Suprapubic skin (tissue), 4 donors: ENCODE results near the gene PPIL4. TPM values are rescaled to one million over a fixed set of nuclear protein-coding genes. Genes with fewer than 3 reads are reported as not detected.
"Not testable (repeated sequence)": the region's sequence is repeated elsewhere in the genome, so short reads cannot be mapped to it uniquely, and the experiment has no call there.

Experiments used
- DNase-seq, 2 donors: peaks; one replicate each; pipeline ENCODE4 v3.0.0-alpha.2; 2019; ENCODE audit warnings: low spot score in 2 of 2
- H3K27ac ChIP-seq: fragments of 200-600 bp; sonication (generic); one replicate; pipeline ENCODE4 v1.5.1; 2019
- H3K27me3 ChIP-seq: fragments of 200-600 bp; sonication (generic); one replicate; pipeline ENCODE4 v1.5.1; 2019
- H3K36me3 ChIP-seq: fragments of 200-600 bp; sonication (generic); one replicate; pipeline ENCODE4 v1.5.1; 2019
- H3K4me1 ChIP-seq: fragments of 200-600 bp; sonication (generic); one replicate; pipeline ENCODE4 v1.5.1; 2019
- H3K4me3 ChIP-seq: fragments of 200-600 bp; sonication (generic); one replicate; pipeline ENCODE4 v1.5.1; 2019; ENCODE audit warnings: mild to moderate bottlenecking
- H3K9me3 ChIP-seq: fragments of 200-600 bp; sonication (generic); one replicate; pipeline ENCODE4 v1.5.1; 2019
- EP300 ChIP-seq: sonication (generic); formaldehyde crosslinking; IDR thresholded peaks from one replicate; pipeline ENCODE4 v1.6.1; 2017; ENCODE audit warnings: antibody characterized with exemption
- POLR2A ChIP-seq, 2 donors: fragments of 450-650 bp; IDR thresholded peaks; one replicate each; pipeline ENCODE4 v1.6.1; 2017; ENCODE audit warnings: antibody characterized with exemption in 2 of 2, mild to moderate bottlenecking in 2 of 2, moderate library complexity in 2 of 2
- POLR2AphosphoS5 ChIP-seq, 3 donors: sonication (generic); formaldehyde crosslinking; IDR thresholded peaks; one replicate each; pipeline ENCODE4 v1.6.1; 2017; ENCODE audit warnings: antibody characterized with exemption in 3 of 3
- WGBS: methylation state at CpG from one replicate; pipeline ENCODE4 v1.1.5; 2018; 5-methylcytosine and 5-hydroxymethylcytosine counted together
- total RNA-seq, 4 donors: library from RNA; depleted of rRNA; stranded (reverse); fragments of >200 nt; gene quantifications; one replicate each; pipeline ENCODE4 v1.1.0, GENCODE V29; 2016
- TF ChIP-seq, protein P1 (sequence below), 2 donors: fragments of 200-600 bp in 1 of 2; fragments of 450-650 bp in 1 of 2; sonication (generic) in 1 of 2; IDR thresholded peaks; one replicate each; pipeline ENCODE4 v1.5.1; 2016 to 2019; ENCODE audit warnings: antibody characterized with exemption in 2 of 2, mild to moderate bottlenecking in 1 of 2, moderate library complexity in 1 of 2

Gene PPIL4
- total RNA-seq, 4 donors from 2014 or later = 15.6 to 39.9 (median 19.0) TPM

GRCh38 chr6:149467265-149467664 is 78.6 kb downstream of the PPIL4 start:
- H3K36me3 ChIP-seq = no peaks in the 10 kb centered on the region
- 89% methylated on average over 4 of the region's 4 CpGs for WGBS
- H3K4me1 ChIP-seq = no peaks in the 10 kb centered on the region
- DNase-seq = no peak
- H3K27me3 ChIP-seq = peaks cover 6% of the 10 kb centered on the region
- TF ChIP-seq POLR2A (IDR thresholded peaks at IDR 0.05) (no peak), EP300 (no peak), POLR2AphosphoS5 (IDR thresholded peaks at IDR 0.05) (no peak)
- TF ChIP-seq, protein P1, sequence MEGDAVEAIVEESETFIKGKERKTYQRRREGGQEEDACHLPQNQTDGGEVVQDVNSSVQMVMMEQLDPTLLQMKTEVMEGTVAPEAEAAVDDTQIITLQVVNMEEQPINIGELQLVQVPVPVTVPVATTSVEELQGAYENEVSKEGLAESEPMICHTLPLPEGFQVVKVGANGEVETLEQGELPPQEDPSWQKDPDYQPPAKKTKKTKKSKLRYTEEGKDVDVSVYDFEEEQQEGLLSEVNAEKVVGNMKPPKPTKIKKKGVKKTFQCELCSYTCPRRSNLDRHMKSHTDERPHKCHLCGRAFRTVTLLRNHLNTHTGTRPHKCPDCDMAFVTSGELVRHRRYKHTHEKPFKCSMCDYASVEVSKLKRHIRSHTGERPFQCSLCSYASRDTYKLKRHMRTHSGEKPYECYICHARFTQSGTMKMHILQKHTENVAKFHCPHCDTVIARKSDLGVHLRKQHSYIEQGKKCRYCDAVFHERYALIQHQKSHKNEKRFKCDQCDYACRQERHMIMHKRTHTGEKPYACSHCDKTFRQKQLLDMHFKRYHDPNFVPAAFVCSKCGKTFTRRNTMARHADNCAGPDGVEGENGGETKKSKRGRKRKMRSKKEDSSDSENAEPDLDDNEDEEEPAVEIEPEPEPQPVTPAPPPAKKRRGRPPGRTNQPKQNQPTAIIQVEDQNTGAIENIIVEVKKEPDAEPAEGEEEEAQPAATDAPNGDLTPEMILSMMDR (IDR thresholded peaks at IDR 0.05) = no peak
- H3K9me3 ChIP-seq = no peaks in the 10 kb centered on the region
- no peak overlapping the region for H3K27ac ChIP-seq
- H3K4me3 ChIP-seq = no peak overlapping the region

GRCh38 chr6:149464411-149464810 is 81.4 kb downstream of the PPIL4 start:
- Histone ChIP-seq H3K27me3 (peaks cover 6% of the 10 kb centered on the region), H3K9me3 (no peaks in the 10 kb centered on the region), H3K36me3 (no peaks in the 10 kb centered on the region), H3K27ac (no peak overlapping the region), H3K4me3 (no peak overlapping the region), H3K4me1 (no peaks in the 10 kb centered on the region)
- WGBS = 48% methylated on average over 8 of the region's 8 CpGs
- DNase-seq = no peak
- TF ChIP-seq POLR2AphosphoS5 (IDR thresholded peaks at IDR 0.05) = no peak
- TF ChIP-seq, protein P1 (IDR thresholded peaks at IDR 0.05) = no peak
- TF ChIP-seq EP300 = no peak
- no peak for TF ChIP-seq POLR2A (IDR thresholded peaks at IDR 0.05)

GRCh38 chr6:149463781-149464180 is 82.1 kb downstream of the PPIL4 start:
- no peaks in the 10 kb centered on the region for H3K9me3 ChIP-seq
- no peaks in the 10 kb centered on the region for H3K36me3 ChIP-seq
- no peak overlapping the region for H3K4me3 ChIP-seq
- DNase-seq = no peak
- TF ChIP-seq, protein P1 (IDR thresholded peaks at IDR 0.05) = no peak
- peaks cover 6% of the 10 kb centered on the region for H3K27me3 ChIP-seq
- H3K4me1 ChIP-seq = no peaks in the 10 kb centered on the region
- H3K27ac ChIP-seq = no peak overlapping the region
- WGBS = 93% methylated on average over 4 of the region's 4 CpGs

DNA sequence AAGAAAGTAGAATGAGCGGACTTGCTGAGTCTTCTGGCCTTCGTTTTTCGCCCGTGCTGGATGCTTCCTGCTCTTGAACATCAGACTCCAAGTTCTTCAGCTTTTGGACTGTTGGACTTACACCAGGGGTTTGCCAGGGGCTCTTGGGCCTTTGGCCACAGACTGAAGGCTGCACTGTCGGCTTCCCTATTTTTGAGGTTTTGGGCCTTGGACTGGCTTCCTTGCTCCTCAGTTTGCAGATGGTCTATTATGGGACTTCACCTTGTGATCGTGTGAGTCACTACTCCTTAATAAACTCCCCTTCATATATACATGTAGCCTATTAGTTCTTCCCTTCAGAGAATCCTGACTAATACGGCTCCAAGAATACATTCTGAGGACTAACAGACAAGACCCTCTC is 83.1 kb downstream of the PPIL4 start:
- H3K27me3 ChIP-seq = not testable (repeated sequence)

GRCh38 chr6:149461670-149462069 is 84.2 kb downstream of the PPIL4 start:
- no peak for TF ChIP-seq POLR2A (IDR thresholded peaks at IDR 0.05)
- TF ChIP-seq EP300 = no peak
- no peak for TF ChIP-seq POLR2AphosphoS5 (IDR thresholded peaks at IDR 0.05)
- TF ChIP-seq, protein P1 (IDR thresholded peaks at IDR 0.05) = no peak
- no peak overlapping the region for H3K4me3 ChIP-seq
- no peak overlapping the region for H3K27ac ChIP-seq
- no peaks in the 10 kb centered on the region for H3K36me3 ChIP-seq
- DNase-seq = no peak
- no peaks in the 10 kb centered on the region for H3K4me1 ChIP-seq
- WGBS = 90% methylated on average over 5 of the region's 5 CpGs
- peaks cover 6% of the 10 kb centered on the region for H3K27me3 ChIP-seq
- no peaks in the 10 kb centered on the region for H3K9me3 ChIP-seq

More for the DNA sequence above, 83.1 kb downstream of the PPIL4 start:
- not testable (repeated sequence) for H3K27ac ChIP-seq, H3K36me3 ChIP-seq, H3K9me3 ChIP-seq, H3K4me3 ChIP-seq, DNase-seq, H3K4me1 ChIP-seq
- WGBS = 83% methylated on average over 7 of the region's 7 CpGs

DNA sequence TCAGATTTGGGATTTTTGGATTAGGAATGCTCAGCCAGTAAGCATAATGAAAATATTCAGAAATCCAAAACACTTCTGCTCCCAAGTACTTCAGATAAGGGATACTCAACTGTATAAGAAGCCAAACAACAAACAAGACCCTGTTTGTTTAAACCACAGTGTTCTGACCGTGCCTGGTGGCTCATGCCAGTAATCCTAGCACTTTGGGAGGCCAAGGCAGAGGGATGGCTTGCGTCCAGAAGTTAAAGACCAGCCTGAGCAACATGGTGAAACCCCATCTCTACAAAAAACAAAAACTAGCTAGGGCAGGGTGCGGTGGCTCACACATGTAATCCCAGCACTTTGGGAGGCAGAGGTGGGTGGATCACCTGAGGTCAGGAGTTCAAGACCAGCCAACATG is 85.6 kb downstream of the PPIL4 start:
- not testable (repeated sequence) for H3K9me3 ChIP-seq, H3K27ac ChIP-seq, DNase-seq, H3K4me1 ChIP-seq, H3K27me3 ChIP-seq, H3K36me3 ChIP-seq, H3K4me3 ChIP-seq
- 78% methylated on average over 3 of the region's 3 CpGs for WGBS
